ENCODE measurements around the gene SEC31B. TPM values are rescaled to one million over a fixed set of nuclear protein-coding genes. Genes with fewer than 3 reads are reported as not detected.

Gene SEC31B
- total RNA-seq, 2 experiments from 2014 or later = 164 to 172 TPM

- H3K27ac Mint-ChIP-seq = peak overlapping the region; percentile 40
- no peaks in the 10 kb centered on the region for H3K9me3 Mint-ChIP-seq (ENCODE audit: insufficient read depth)
- ATAC-seq = no peak
- H3K36me3 Mint-ChIP-seq (ENCODE audit: low read depth) = peaks cover 85% of the 10 kb centered on the region
- POLR2A ChIA-PET = interaction anchor here (0.8 to 3.4 kb wide), 4 partner anchors 10 to 210 kb away, joined by 3 to 15 read pairs (median 4); no protein-coding TSS in a partner anchor
- no peak for DNase-seq
- no peak overlapping the region for H3K4me3 Mint-ChIP-seq
- no peaks in the 10 kb centered on the region for H3K27me3 Mint-ChIP-seq (ENCODE audit: low read depth)
- CTCF ChIA-PET = interaction anchor here (1.3 to 13.2 kb wide), 5 partner anchors 12 to 156 kb away, joined by 3 to 192 read pairs (median 44); no protein-coding TSS in a partner anchor
- H3K4me1 Mint-ChIP-seq (ENCODE audit: low read depth) = peaks cover 58% of the 10 kb centered on the region
Measured at GRCh38 chr10:100496567-100496966, 23.1 kb downstream of the SEC31B start.

GRCh38 chr10:100490531-100490930 lies 29.1 kb downstream of the SEC31B start:
- H3K27ac Mint-ChIP-seq = no peak overlapping the region
- H3K4me1 Mint-ChIP-seq (ENCODE audit: low read depth) = peaks cover 13% of the 10 kb centered on the region
- ChIA-PET CTCF (interaction anchor here (0.6 to 13.2 kb wide), 5 partner anchors 7 to 1712 kb away, joined by 3 to 192 read pairs (median 3); no protein-coding TSS in a partner anchor), POLR2A (interaction anchor here (0.6 to 1.0 kb wide), 2 partner anchors 8 to 118 kb away, joined by 3 read pairs; no protein-coding TSS in a partner anchor)
- no peak overlapping the region for H3K4me3 Mint-ChIP-seq
- H3K9me3 Mint-ChIP-seq (ENCODE audit: insufficient read depth) = no peaks in the 10 kb centered on the region
- H3K27me3 Mint-ChIP-seq (ENCODE audit: low read depth) = no peaks in the 10 kb centered on the region
- DNase-seq (no peak), ATAC-seq (no peak)
- peaks cover 82% of the 10 kb centered on the region for H3K36me3 Mint-ChIP-seq (ENCODE audit: low read depth)

- peaks cover 16% of the 10 kb centered on the region for H3K4me1 Mint-ChIP-seq (ENCODE audit: low read depth)
- ATAC-seq (no peak), DNase-seq (no peak)
- ChIA-PET POLR2A (no interaction called here), CTCF (no interaction called here)
- H3K4me3 Mint-ChIP-seq = no peak overlapping the region
- H3K27me3 Mint-ChIP-seq (ENCODE audit: low read depth) = no peaks in the 10 kb centered on the region
- peaks cover 85% of the 10 kb centered on the region for H3K36me3 Mint-ChIP-seq (ENCODE audit: low read depth)
- H3K9me3 Mint-ChIP-seq (ENCODE audit: insufficient read depth) = no peaks in the 10 kb centered on the region
- H3K27ac Mint-ChIP-seq = peak overlapping the region; percentile 4
Measured at GRCh38 chr10:100489396-100489795, 30.3 kb downstream of the SEC31B start.

- no peak overlapping the region for H3K27ac Mint-ChIP-seq
- DNase-seq = no peak
- H3K27me3 Mint-ChIP-seq (ENCODE audit: low read depth) = no peaks in the 10 kb centered on the region
- ATAC-seq = no peak
- peaks cover 80% of the 10 kb centered on the region for H3K36me3 Mint-ChIP-seq (ENCODE audit: low read depth)
- POLR2A ChIA-PET = interaction anchor here (0.8 kb wide), 1 partner anchor 21 kb away, joined by 6 read pairs; no protein-coding TSS in a partner anchor
- CTCF ChIA-PET = interaction anchor here (1.0 to 2.0 kb wide), 4 partner anchors 10 to 32 kb away, joined by 3 to 13 read pairs (median 6); partner anchors contain the start of gene SEC31B
- H3K4me3 Mint-ChIP-seq = no peak overlapping the region
- H3K4me1 Mint-ChIP-seq (ENCODE audit: low read depth) = peaks cover 25% of the 10 kb centered on the region
- H3K9me3 Mint-ChIP-seq (ENCODE audit: insufficient read depth) = no peaks in the 10 kb centered on the region
Measured at GRCh38 chr10:100487529-100487928, 32.1 kb downstream of the SEC31B start.

GRCh38 chr10:100485801-100486495 lies 33.7 kb downstream of the SEC31B start:
- H3K4me1 Mint-ChIP-seq (ENCODE audit: low read depth) = peaks cover 36% of the 10 kb centered on the region
- no peak overlapping the region for H3K27ac Mint-ChIP-seq
- DNase-seq (no peak), ATAC-seq (no peak)
- peaks cover 2% of the 10 kb centered on the region for H3K27me3 Mint-ChIP-seq (ENCODE audit: low read depth)
- CTCF ChIA-PET = interaction anchor here (0.6 to 8.0 kb wide), 3 partner anchors 11 to 789 kb away, joined by 3 to 253 read pairs (median 192); no protein-coding TSS in a partner anchor
- peaks cover 70% of the 10 kb centered on the region for H3K36me3 Mint-ChIP-seq (ENCODE audit: low read depth)
- POLR2A ChIA-PET = interaction anchor here (1.0 kb wide), 1 partner anchor 11 kb away, joined by 4 read pairs; no protein-coding TSS in a partner anchor
- H3K9me3 Mint-ChIP-seq (ENCODE audit: insufficient read depth) = no peaks in the 10 kb centered on the region
- no peak overlapping the region for H3K4me3 Mint-ChIP-seq

GRCh38 chr10:100485366-100485765 lies 34.3 kb downstream of the SEC31B start:
- ATAC-seq (no peak), DNase-seq (no peak)
- Mint-ChIP-seq H3K9me3 (ENCODE audit: insufficient read depth) (no peaks in the 10 kb centered on the region), H3K4me1 (ENCODE audit: low read depth) (peaks cover 36% of the 10 kb centered on the region), H3K4me3 (no peak overlapping the region), H3K36me3 (ENCODE audit: low read depth) (peaks cover 64% of the 10 kb centered on the region), H3K27ac (no peak overlapping the region), H3K27me3 (ENCODE audit: low read depth) (peaks cover 3% of the 10 kb centered on the region)
- POLR2A ChIA-PET = interaction anchor here (1.0 kb wide), 1 partner anchor 12 kb away, joined by 4 read pairs; no protein-coding TSS in a partner anchor
- CTCF ChIA-PET = interaction anchor here (0.6 to 8.0 kb wide), 3 partner anchors 11 to 790 kb away, joined by 3 to 253 read pairs (median 192); no protein-coding TSS in a partner anchor

- Mint-ChIP-seq H3K4me1 (ENCODE audit: low read depth) (peaks cover 38% of the 10 kb centered on the region), H3K4me3 (no peak overlapping the region), H3K36me3 (ENCODE audit: low read depth) (peaks cover 54% of the 10 kb centered on the region), H3K27ac (peak overlapping the region; percentile 26), H3K9me3 (ENCODE audit: insufficient read depth) (no peaks in the 10 kb centered on the region), H3K27me3 (ENCODE audit: low read depth) (peaks cover 11% of the 10 kb centered on the region)
- DNase-seq (no peak), ATAC-seq (no peak)
- POLR2A ChIA-PET = interaction anchor here (1.5 to 6.1 kb wide), 4 partner anchors 15 to 35 kb away, joined by 5 to 102 read pairs (median 9); partner anchors contain the start of gene SEC31B
- CTCF ChIA-PET = interaction anchor here (1.0 to 8.0 kb wide), 12 partner anchors 13 to 137 kb away, joined by 3 to 253 read pairs (median 16); partner anchors contain the start of genes HIF1AN, SCD and SEC31B
Measured at GRCh38 chr10:100483876-100484666, 35.6 kb downstream of the SEC31B start.

- peak overlapping the region; percentile 79 for H3K4me3 Mint-ChIP-seq
- peaks cover 45% of the 10 kb centered on the region for H3K36me3 Mint-ChIP-seq (ENCODE audit: low read depth)
- DNase-seq = no peak
- H3K9me3 Mint-ChIP-seq (ENCODE audit: insufficient read depth) = no peaks in the 10 kb centered on the region
- H3K4me1 Mint-ChIP-seq (ENCODE audit: low read depth) = peaks cover 38% of the 10 kb centered on the region
- peaks cover 13% of the 10 kb centered on the region for H3K27me3 Mint-ChIP-seq (ENCODE audit: low read depth)
- ChIA-PET POLR2A (interaction anchor here (1.0 to 6.1 kb wide), 8 partner anchors 13 to 50 kb away, joined by 3 to 102 read pairs (median 6); partner anchors contain the start of gene SEC31B), CTCF (interaction anchor here (0.9 to 8.0 kb wide), 28 partner anchors 10 to 156 kb away, joined by 3 to 253 read pairs (median 8); partner anchors contain the start of genes HIF1AN, SCD, SEC31B and WNT8B)
- no peak for ATAC-seq
- peak overlapping the region; percentile 41 for H3K27ac Mint-ChIP-seq
Measured at GRCh38 chr10:100482834-100483185, 36.9 kb downstream of the SEC31B start.

GRCh38 chr10:100482181-100482833 lies 37.4 kb downstream of the SEC31B start:
- ChIA-PET POLR2A (interaction anchor here (1.0 to 6.1 kb wide), 7 partner anchors 14 to 53 kb away, joined by 3 to 102 read pairs (median 3); partner anchors contain the start of genes HIF1AN and SEC31B), CTCF (interaction anchor here (0.7 to 8.0 kb wide), 31 partner anchors 10 to 155 kb away, joined by 3 to 253 read pairs (median 8); partner anchors contain the start of genes HIF1AN, NDUFB8, PKD2L1 and SCD)
- H3K36me3 Mint-ChIP-seq (ENCODE audit: low read depth) = peaks cover 41% of the 10 kb centered on the region
- DNase-seq (peak; percentile 78), ATAC-seq (peak; percentile 74)
- peaks cover 38% of the 10 kb centered on the region for H3K4me1 Mint-ChIP-seq (ENCODE audit: low read depth)
- H3K27ac Mint-ChIP-seq = peak overlapping the region; percentile 74
- H3K27me3 Mint-ChIP-seq (ENCODE audit: low read depth) = peaks cover 13% of the 10 kb centered on the region
- H3K9me3 Mint-ChIP-seq (ENCODE audit: insufficient read depth) = no peaks in the 10 kb centered on the region
- peak overlapping the region; percentile 79 for H3K4me3 Mint-ChIP-seq

GRCh38 chr10:100481462-100482081 lies 38.1 kb downstream of the SEC31B start:
- ATAC-seq (peak; percentile 94), DNase-seq (peak; percentile 93)
- ChIA-PET POLR2A (interaction anchor here (0.6 to 6.1 kb wide), 7 partner anchors 15 to 887 kb away, joined by 3 to 102 read pairs (median 4); partner anchors contain the start of genes HIF1AN and SEC31B), CTCF (interaction anchor here (0.7 to 8.0 kb wide), 26 partner anchors 9 to 252 kb away, joined by 3 to 253 read pairs (median 10); partner anchors contain the start of genes CHUK, HIF1AN, NDUFB8 and PKD2L1)
- H3K27me3 Mint-ChIP-seq (ENCODE audit: low read depth) = peaks cover 13% of the 10 kb centered on the region
- peaks cover 34% of the 10 kb centered on the region for H3K36me3 Mint-ChIP-seq (ENCODE audit: low read depth)
- no peaks in the 10 kb centered on the region for H3K9me3 Mint-ChIP-seq (ENCODE audit: insufficient read depth)
- peak overlapping the region; percentile 74 for H3K27ac Mint-ChIP-seq
- H3K4me1 Mint-ChIP-seq (ENCODE audit: low read depth) = peaks cover 38% of the 10 kb centered on the region
- peak overlapping the region; percentile 79 for H3K4me3 Mint-ChIP-seq
